ENCODE results near the gene BMF.

Gene BMF

GRCh38 chr15:40045572-40046217 lies 63.0 kb downstream of the BMF start:
- DNase-seq: no peak

- DNase-seq: peak; percentile 67 to 81
Observed at GRCh38 chr15:40044717-40045571, 63.7 kb downstream of the BMF start.

- DNase-seq: no peak
Observed at GRCh38 chr15:40043927-40044716, 64.6 kb downstream of the BMF start.

- no peak for DNase-seq
Observed at GRCh38 chr15:40042791-40043320, 65.8 kb downstream of the BMF start.

GRCh38 chr15:40040770-40041169 lies 67.9 kb downstream of the BMF start:
- no peak for DNase-seq

GRCh38 chr15:40040293-40040635 lies 68.4 kb downstream of the BMF start:
- no peak for DNase-seq

GRCh38 chr15:40038638-40039543 lies 69.8 kb downstream of the BMF start, which contains the start of gene SRP14:
Gene SRP14, minus strand, starts transcription at chr15:40039181. Its CDS starts 65 bp downstream, at chr15:40039116.
- peak; percentile 84 for DNase-seq

GRCh38 chr15:40038275-40038637 lies 70.4 kb downstream of the BMF start:
- no peak for DNase-seq
